ENCODE data around the gene ZNF777.

ZNF777 gene

DNA sequence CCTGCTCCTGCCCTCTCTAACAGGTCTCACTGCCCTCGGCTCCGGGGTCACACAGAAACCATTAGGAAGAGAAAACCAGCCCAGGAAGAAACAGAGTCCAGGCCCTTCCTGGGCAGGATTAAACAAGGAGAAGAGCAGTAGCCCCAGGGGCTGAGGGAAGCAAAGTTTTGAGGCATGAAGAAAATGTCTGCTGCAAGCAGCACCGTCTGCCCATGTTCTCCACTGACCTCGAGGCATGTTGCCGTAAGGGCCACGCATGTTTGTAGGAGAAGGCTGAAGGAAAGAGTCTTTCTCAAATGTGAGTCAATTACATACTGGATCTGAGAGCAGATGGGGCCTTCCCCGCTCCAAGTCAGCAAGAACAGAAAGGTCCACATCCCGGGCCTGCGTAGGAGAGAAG is 32.5 kb upstream of the ZNF777 start:
- Histone ChIP-seq H3K9me3 (ENCODE audit: control insufficient read depth, insufficient read depth, low read length) (no peaks in the 10 kb centered on the region), H3K9me2 (replicated peaks; ENCODE audit: control insufficient read depth, low read length) (no peaks in the 10 kb centered on the region), H3F3A (ENCODE audit: control insufficient read depth, insufficient read depth) (no peaks in the 10 kb centered on the region), H3K27me3 (ENCODE audit: control insufficient read depth, low read length) (no peaks in the 10 kb centered on the region), H3K4me2 (ENCODE audit: low read length) (no peak overlapping the region), H4K20me1 (ENCODE audit: control insufficient read depth, insufficient read depth, low read depth, low read length) (peaks cover 8% of the 10 kb centered on the region; the same call in 1 of the 2 replicates), H3K27ac (ENCODE audit: low read depth, low read length) (no peak overlapping the region), H3K4me3 (ENCODE audit: low read length) (no peak overlapping the region), H3K4me1 (ENCODE audit: control insufficient read depth, low read length) (peaks cover 22% of the 10 kb centered on the region), H3K36me3 (ENCODE audit: control insufficient read depth, low read length) (peaks cover 76% of the 10 kb centered on the region), H3K79me2 (ENCODE audit: control insufficient read depth, low read length) (peaks cover 27% of the 10 kb centered on the region)
- TF ChIP-seq, protein P1, sequence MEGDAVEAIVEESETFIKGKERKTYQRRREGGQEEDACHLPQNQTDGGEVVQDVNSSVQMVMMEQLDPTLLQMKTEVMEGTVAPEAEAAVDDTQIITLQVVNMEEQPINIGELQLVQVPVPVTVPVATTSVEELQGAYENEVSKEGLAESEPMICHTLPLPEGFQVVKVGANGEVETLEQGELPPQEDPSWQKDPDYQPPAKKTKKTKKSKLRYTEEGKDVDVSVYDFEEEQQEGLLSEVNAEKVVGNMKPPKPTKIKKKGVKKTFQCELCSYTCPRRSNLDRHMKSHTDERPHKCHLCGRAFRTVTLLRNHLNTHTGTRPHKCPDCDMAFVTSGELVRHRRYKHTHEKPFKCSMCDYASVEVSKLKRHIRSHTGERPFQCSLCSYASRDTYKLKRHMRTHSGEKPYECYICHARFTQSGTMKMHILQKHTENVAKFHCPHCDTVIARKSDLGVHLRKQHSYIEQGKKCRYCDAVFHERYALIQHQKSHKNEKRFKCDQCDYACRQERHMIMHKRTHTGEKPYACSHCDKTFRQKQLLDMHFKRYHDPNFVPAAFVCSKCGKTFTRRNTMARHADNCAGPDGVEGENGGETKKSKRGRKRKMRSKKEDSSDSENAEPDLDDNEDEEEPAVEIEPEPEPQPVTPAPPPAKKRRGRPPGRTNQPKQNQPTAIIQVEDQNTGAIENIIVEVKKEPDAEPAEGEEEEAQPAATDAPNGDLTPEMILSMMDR (IDR thresholded peaks at IDR 0.05; ENCODE audit: low read depth, low read length, poor library complexity, severe bottlenecking) = no peak
- TF ChIP-seq EZH2phosphoT487 (IDR thresholded peaks at IDR 0.05; ENCODE audit: borderline replicate concordance, low read length) = no peak

DNA sequence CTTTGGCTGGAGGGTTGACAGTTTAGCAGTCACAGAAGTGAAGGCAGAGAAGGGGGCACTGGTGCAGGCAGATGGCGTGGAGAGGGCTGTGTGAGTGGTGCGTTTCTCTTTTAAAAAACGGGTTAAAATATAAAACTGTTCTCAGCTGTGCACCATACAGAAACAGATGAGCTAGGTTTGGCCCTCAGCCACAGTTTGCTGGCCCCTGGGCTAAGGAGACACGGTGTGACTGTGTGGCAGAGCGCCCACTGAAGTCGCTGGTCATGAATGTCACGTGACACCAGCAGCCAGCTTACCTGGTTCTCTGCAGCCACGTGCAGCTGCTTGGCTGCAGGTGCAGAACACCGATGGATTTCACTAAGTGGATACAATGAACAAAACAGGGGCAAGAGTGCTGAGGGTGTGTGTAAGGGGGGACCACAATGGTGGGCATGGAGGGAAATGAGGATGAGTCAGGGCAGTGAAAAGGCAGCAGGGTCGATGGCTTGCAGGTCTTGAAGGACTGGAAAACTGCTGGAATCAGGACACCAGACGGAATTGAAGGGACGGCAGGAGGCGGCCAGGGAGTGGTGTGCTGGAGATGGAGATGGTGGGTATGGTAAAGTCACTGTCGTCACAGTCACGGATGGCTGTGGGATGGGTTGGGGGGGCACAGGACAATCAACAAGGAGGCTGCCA is 29.4 kb upstream of the ZNF777 start:
- H3K4me1 ChIP-seq (ENCODE audit: control insufficient read depth, low read length) = peaks cover 2% of the 10 kb centered on the region
- H4K20me1 ChIP-seq (ENCODE audit: control insufficient read depth, insufficient read depth, low read depth, low read length) = peaks cover 2% of the 10 kb centered on the region; the same call in 1 of the 2 replicates
- no peak overlapping the region for H3K4me2 ChIP-seq (ENCODE audit: low read length)
- H3K79me2 ChIP-seq (ENCODE audit: control insufficient read depth, low read length) = peaks cover 7% of the 10 kb centered on the region
- H3K4me3 ChIP-seq (ENCODE audit: low read length) = no peak overlapping the region
- no peaks in the 10 kb centered on the region for H3F3A ChIP-seq (ENCODE audit: control insufficient read depth, insufficient read depth)
- no peaks in the 10 kb centered on the region for H3K9me2 ChIP-seq (replicated peaks; ENCODE audit: control insufficient read depth, low read length)
- no peaks in the 10 kb centered on the region for H3K27me3 ChIP-seq (ENCODE audit: control insufficient read depth, low read length)
- H3K9me3 ChIP-seq (ENCODE audit: control insufficient read depth, insufficient read depth, low read length) = no peaks in the 10 kb centered on the region
- TF ChIP-seq, protein P1 (IDR thresholded peaks at IDR 0.05; ENCODE audit: low read depth, low read length, poor library complexity, severe bottlenecking) = no peak
- no peak for TF ChIP-seq EZH2phosphoT487 (IDR thresholded peaks at IDR 0.05; ENCODE audit: borderline replicate concordance, low read length)
- no peak overlapping the region for H3K27ac ChIP-seq (ENCODE audit: low read depth, low read length)
- peaks cover 92% of the 10 kb centered on the region for H3K36me3 ChIP-seq (ENCODE audit: control insufficient read depth, low read length)

DNA sequence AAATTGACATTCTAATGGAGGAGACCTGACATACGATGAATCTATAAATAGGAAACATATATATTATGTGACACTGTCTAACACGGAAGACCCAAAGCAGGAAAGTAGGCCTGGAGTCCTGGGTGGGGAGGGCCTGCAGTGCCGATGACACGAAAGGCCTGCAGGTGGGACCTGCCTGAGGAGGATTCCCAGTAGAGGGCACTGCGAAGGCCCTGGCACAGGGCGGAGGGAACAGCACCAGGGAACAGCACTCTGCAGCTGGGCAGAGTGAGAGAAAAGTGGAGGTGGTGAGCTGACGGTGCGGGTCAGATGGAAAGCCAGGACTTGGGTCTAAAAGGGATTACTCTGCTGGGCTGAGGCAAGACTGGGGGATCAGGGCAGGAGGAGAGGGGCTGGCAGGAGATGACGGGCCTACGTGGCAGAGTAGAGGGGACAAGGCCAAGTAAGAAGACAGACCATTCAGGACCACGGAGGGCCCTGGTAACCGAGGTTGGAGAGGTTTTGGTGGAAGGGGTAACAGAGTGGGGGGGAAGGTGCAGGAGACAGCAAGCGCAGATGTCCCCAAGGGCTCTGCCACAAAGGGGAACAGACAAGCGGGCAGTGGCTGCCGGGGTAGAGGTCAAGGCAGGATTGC is 28.6 kb upstream of the ZNF777 start:
- peaks cover 88% of the 10 kb centered on the region for H3K36me3 ChIP-seq (ENCODE audit: control insufficient read depth, low read length)

More for the DNA sequence above, 28.6 kb upstream of the ZNF777 start:
- no peaks in the 10 kb centered on the region for H4K20me1 ChIP-seq (ENCODE audit: control insufficient read depth, insufficient read depth, low read depth, low read length)
- no peak overlapping the region for H3K4me3 ChIP-seq (ENCODE audit: low read length)
- no peaks in the 10 kb centered on the region for H3K27me3 ChIP-seq (ENCODE audit: control insufficient read depth, low read length)
- TF ChIP-seq EZH2phosphoT487 (IDR thresholded peaks at IDR 0.05; ENCODE audit: borderline replicate concordance, low read length) = no peak
- TF ChIP-seq, protein P1 (IDR thresholded peaks at IDR 0.05; ENCODE audit: low read depth, low read length, poor library complexity, severe bottlenecking) = peak; percentile 13
- H3K79me2 ChIP-seq (ENCODE audit: control insufficient read depth, low read length) = peaks cover under 1% of the 10 kb centered on the region; the same call in 1 of the 2 replicates
- H3K9me2 ChIP-seq (replicated peaks; ENCODE audit: control insufficient read depth, low read length) = no peaks in the 10 kb centered on the region
- no peaks in the 10 kb centered on the region for H3K4me1 ChIP-seq (ENCODE audit: control insufficient read depth, low read length)
- H3K9me3 ChIP-seq (ENCODE audit: control insufficient read depth, insufficient read depth, low read length) = no peaks in the 10 kb centered on the region
- no peak overlapping the region for H3K4me2 ChIP-seq (ENCODE audit: low read length)
- no peak overlapping the region for H3K27ac ChIP-seq (ENCODE audit: low read depth, low read length)
- no peaks in the 10 kb centered on the region for H3F3A ChIP-seq (ENCODE audit: control insufficient read depth, insufficient read depth)

Measured in DOHH2 (cell line).